Ascending aorta (tissue), 2 donors: Measurements from ENCODE around the gene HLA-DRB1. TPM values are rescaled to one million over a fixed set of nuclear protein-coding genes. Genes with fewer than 3 reads are reported as not detected.
"Not testable (repeated sequence)": the region's sequence is repeated elsewhere in the genome, so short reads cannot be mapped to it uniquely, and the experiment has no call there.

Experiments
- DNase-seq, 2 donors: peaks; one replicate each; pipeline ENCODE4 v3.0.0-alpha.2; 2019; ENCODE audit warnings: low spot score in 2 of 2
- H3K27ac ChIP-seq, 2 donors: fragments of 200-600 bp; sonication (generic); one replicate each; pipeline ENCODE4 v1.5.1; 2016 to 2017; ENCODE audit warnings: mild to moderate bottlenecking in 1 of 2
- H3K27me3 ChIP-seq: fragments of 200-600 bp; sonication (generic); one replicate; pipeline ENCODE4 v1.5.1; 2017
- H3K36me3 ChIP-seq, 2 donors: fragments of 200-600 bp; sonication (generic); one replicate each; pipeline ENCODE4 v1.5.1; 2016
- H3K4me1 ChIP-seq, 2 donors: fragments of 200-600 bp; sonication (generic); one replicate each; pipeline ENCODE4 v1.5.1; 2016 to 2017; ENCODE audit warnings: mild to moderate bottlenecking in 1 of 2
- H3K4me3 ChIP-seq, 2 donors: fragments of 200-600 bp; sonication (generic); one replicate each; pipeline ENCODE4 v1.5.1; 2016 to 2017; ENCODE audit warnings: mild to moderate bottlenecking in 1 of 2
- H3K9me3 ChIP-seq, 2 donors: fragments of 200-600 bp; sonication (generic); one replicate each; pipeline ENCODE4 v1.5.1; 2016
- intact Hi-C: fragments of 100-400 bp; cut with DNase I; formaldehyde crosslinking; loops from one replicate; pipeline ENCODE4 v1.15.1; 2023
- total RNA-seq: library from RNA; depleted of rRNA; stranded (reverse); fragments of >200 nt; gene quantifications from one replicate; pipeline ENCODE4 v1.1.0, GENCODE V29; 2016
- TF ChIP-seq, protein P1 (sequence below), 3 experiments: fragments of 200-600 bp in 2 of 3; fragments of 450-650 bp in 1 of 3; sonication (generic) in 2 of 3; IDR thresholded peaks; one replicate each; pipeline ENCODE4 v1.5.1; 2016 to 2019; ENCODE audit warnings: antibody characterized with exemption in 3 of 3, mild to moderate bottlenecking in 1 of 3, moderate library complexity in 1 of 3

HLA-DRB1 gene
- total RNA-seq, 1 donor from 2014 or later, result 82.5 TPM

GRCh38 chr6:32578962-32579361, 10.7 kb downstream of the HLA-DRB1 start:
- TF ChIP-seq, protein P1, sequence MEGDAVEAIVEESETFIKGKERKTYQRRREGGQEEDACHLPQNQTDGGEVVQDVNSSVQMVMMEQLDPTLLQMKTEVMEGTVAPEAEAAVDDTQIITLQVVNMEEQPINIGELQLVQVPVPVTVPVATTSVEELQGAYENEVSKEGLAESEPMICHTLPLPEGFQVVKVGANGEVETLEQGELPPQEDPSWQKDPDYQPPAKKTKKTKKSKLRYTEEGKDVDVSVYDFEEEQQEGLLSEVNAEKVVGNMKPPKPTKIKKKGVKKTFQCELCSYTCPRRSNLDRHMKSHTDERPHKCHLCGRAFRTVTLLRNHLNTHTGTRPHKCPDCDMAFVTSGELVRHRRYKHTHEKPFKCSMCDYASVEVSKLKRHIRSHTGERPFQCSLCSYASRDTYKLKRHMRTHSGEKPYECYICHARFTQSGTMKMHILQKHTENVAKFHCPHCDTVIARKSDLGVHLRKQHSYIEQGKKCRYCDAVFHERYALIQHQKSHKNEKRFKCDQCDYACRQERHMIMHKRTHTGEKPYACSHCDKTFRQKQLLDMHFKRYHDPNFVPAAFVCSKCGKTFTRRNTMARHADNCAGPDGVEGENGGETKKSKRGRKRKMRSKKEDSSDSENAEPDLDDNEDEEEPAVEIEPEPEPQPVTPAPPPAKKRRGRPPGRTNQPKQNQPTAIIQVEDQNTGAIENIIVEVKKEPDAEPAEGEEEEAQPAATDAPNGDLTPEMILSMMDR (IDR thresholded peaks at IDR 0.05), result no peak
- Histone ChIP-seq H3K4me1 (no peaks in the 10 kb centered on the region), H3K4me3 (no peak overlapping the region), H3K27me3 (no peaks in the 10 kb centered on the region), H3K9me3 (no peaks in the 10 kb centered on the region), H3K36me3 (no peaks in the 10 kb centered on the region), H3K27ac (no peak overlapping the region)
- intact Hi-C loops, result no loop called here
- no peak for DNase-seq

GRCh38 chr6:32577493-32577892, 12.2 kb downstream of the HLA-DRB1 start:
- H3K27ac ChIP-seq, H3K9me3 ChIP-seq, H3K27me3 ChIP-seq, H3K4me3 ChIP-seq, H3K4me1 ChIP-seq, DNase-seq, intact Hi-C loops, H3K36me3 ChIP-seq: not testable (repeated sequence)

GRCh38 chr6:32576250-32576649, 13.4 kb downstream of the HLA-DRB1 start:
- TF ChIP-seq, protein P1 (IDR thresholded peaks at IDR 0.05), result no peak
- H3K27me3 ChIP-seq, result no peaks in the 10 kb centered on the region
- H3K9me3 ChIP-seq, result no peaks in the 10 kb centered on the region
- intact Hi-C loops, result no loop called here
- no peak for DNase-seq
- no peaks in the 10 kb centered on the region for H3K4me1 ChIP-seq
- H3K36me3 ChIP-seq, result no peaks in the 10 kb centered on the region
- no peak overlapping the region for H3K4me3 ChIP-seq
- H3K27ac ChIP-seq, result no peak overlapping the region

- no peak overlapping the region for H3K4me3 ChIP-seq
- H3K36me3 ChIP-seq, result no peaks in the 10 kb centered on the region
- intact Hi-C loops, result no loop called here
- H3K27ac ChIP-seq, result no peak overlapping the region
- no peaks in the 10 kb centered on the region for H3K9me3 ChIP-seq
- no peak for DNase-seq
- no peaks in the 10 kb centered on the region for H3K4me1 ChIP-seq
- TF ChIP-seq, protein P1 (IDR thresholded peaks at IDR 0.05), result no peak
- no peaks in the 10 kb centered on the region for H3K27me3 ChIP-seq
Measured at GRCh38 chr6:32570363-32570905, 19.2 kb downstream of the HLA-DRB1 start.

- Histone ChIP-seq H3K4me1 (no peaks in the 10 kb centered on the region), H3K27ac (no peak overlapping the region), H3K9me3 (no peaks in the 10 kb centered on the region), H3K36me3 (no peaks in the 10 kb centered on the region), H3K27me3 (no peaks in the 10 kb centered on the region), H3K4me3 (no peak overlapping the region)
- TF ChIP-seq, protein P1 (IDR thresholded peaks at IDR 0.05), result no peak
- intact Hi-C loops, result no loop called here
- no peak for DNase-seq
Measured at GRCh38 chr6:32568561-32568960, 21.1 kb downstream of the HLA-DRB1 start.

DNA sequence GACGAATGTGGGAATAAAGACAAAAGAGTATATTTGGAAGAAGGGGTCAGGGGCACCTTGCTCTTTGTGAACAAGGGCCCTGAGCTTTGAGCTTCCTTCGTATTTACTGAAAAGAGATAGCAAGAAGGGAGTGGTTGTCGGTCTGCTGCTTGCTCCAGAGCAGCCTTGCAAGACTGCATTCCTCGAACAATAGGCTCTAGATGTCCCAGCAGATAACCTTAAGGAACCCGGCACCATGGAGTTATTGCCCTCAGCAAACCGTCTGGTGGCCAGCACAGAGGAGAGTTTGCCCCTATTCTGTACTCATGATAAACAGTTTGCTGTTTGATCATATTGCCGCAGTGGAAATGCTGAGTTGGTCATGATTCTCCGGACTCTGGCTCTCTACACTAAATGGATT, 22.7 kb downstream of the HLA-DRB1 start:
- Histone ChIP-seq H3K27me3 (no peaks in the 10 kb centered on the region), H3K9me3 (no peaks in the 10 kb centered on the region), H3K4me1 (no peaks in the 10 kb centered on the region), H3K4me3 (no peak overlapping the region), H3K36me3 (no peaks in the 10 kb centered on the region), H3K27ac (no peak overlapping the region)
- DNase-seq, result no peak
- TF ChIP-seq, protein P1 (IDR thresholded peaks at IDR 0.05), result no peak
- intact Hi-C loops, result no loop called here
